Embryonic facial prominence (tissue), 1 donor: ENCODE data around the gene SAP30L.

Experiments
- DNase-seq: peaks from one replicate; pipeline ENCODE4 v3.0.0-alpha.2; 2016; ENCODE audit errors: extremely low spot score

SAP30L gene

DNA sequence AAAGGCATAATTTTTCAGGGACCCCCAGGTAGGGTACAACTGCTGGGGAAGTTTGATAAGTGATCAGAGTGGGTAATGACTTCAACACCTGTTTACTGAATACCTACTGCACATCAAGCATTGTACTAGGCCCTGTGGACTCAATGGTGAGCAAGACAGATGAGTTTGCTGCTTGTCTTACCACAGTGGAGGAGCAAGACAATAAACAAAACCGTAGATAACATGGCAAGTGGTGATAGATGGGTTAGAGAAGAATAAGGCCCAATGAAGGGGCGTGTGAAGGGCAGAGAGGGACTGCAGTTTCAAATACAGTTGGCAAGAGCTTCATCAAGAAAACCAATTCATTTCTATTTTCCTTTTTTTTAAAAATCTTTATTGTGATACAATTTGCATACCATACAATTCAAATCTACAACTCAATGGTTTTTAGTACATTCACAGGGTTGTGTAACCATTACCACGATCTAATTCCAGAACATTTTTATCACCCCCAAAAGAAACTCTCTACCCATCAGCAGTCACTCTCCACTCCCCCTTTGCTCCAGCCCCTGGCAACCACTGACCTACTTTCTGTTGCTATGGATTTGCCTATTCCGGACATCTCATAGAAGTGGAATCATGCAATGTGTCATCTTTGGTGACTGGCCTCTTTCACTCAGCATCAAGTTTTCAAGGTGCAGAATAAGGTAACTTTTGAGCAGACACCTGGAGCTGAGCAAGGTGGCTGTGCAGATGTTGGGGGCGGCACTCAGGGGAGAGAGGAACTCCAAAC lies 64.2 kb downstream of the SAP30L start:
- no peak for DNase-seq
